Nephron progenitor cell (in vitro differentiated cells): ENCODE results near the gene MEX3C.

ENCODE experiments used
- DNase-seq: peaks from one replicate; pipeline ENCODE4 v3.0.0; 2021
- H3K27ac Mint-ChIP-seq: 2 replicates; pipeline ENCODE4 v1.8.0; 2021; ENCODE audit warnings: mild to moderate bottlenecking, moderate library complexity, mixed read lengths
- H3K27me3 Mint-ChIP-seq: 2 replicates; pipeline ENCODE4 v1.8.0; 2021; ENCODE audit warnings: mild to moderate bottlenecking, low read depth, mixed read lengths; ENCODE audit not compliant: poor library complexity
- H3K36me3 Mint-ChIP-seq: 2 replicates; pipeline ENCODE4 v1.8.0; 2021; ENCODE audit warnings: low read depth, mixed read lengths
- H3K4me1 Mint-ChIP-seq: 2 replicates; pipeline ENCODE4 v1.8.0; 2021; ENCODE audit warnings: mixed read lengths
- H3K4me3 Mint-ChIP-seq: 2 replicates; pipeline ENCODE4 v1.8.0; 2021; ENCODE audit warnings: mild to moderate bottlenecking, moderate library complexity, mixed read lengths
- H3K9me3 Mint-ChIP-seq: 2 replicates; pipeline ENCODE4 v1.8.0; 2021; ENCODE audit warnings: mild to moderate bottlenecking, moderate library complexity, mixed read lengths
- TF ChIP-seq, protein P1 (sequence below): fragments of 200-600 bp; sonication (generic); IDR thresholded peaks from 2 replicates; pipeline ENCODE4 v1.5.0; 2021; ENCODE audit warnings: antibody characterized with exemption

Gene MEX3C

DNA sequence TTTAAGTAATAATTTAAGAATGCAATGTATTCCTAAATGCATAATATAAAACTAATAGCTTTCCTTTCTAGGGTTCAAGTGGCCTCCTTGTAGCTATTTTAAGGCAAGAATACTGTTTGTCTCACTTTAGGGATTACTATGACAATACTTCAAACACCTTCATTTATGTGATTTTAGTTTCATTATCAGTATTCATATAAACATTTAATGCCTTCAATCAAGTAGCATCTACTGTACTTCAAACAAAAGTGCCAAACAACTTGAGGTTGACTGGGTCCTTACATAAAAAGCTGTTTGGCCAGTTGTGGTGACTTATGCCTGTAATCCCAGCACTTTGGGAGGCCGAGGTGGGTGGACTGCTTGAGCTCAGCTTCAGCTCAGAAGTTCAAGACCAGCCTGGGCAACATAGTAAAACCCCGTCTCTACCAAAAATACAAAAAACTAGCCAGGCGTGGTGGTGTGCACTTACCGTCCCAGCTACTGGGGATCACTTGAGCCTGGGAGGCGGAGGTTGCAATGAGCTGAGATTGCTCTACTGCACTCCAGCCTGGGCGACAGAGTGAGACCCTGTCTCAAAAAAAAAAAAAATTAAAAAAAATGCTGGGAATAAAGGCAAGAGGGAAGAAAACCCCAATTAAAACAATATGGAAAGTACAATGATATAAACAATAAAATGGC, 9.3 kb downstream of the MEX3C start:
- H3K4me1 Mint-ChIP-seq: peaks cover 35% of the 10 kb centered on the region
- TF ChIP-seq, protein P1, sequence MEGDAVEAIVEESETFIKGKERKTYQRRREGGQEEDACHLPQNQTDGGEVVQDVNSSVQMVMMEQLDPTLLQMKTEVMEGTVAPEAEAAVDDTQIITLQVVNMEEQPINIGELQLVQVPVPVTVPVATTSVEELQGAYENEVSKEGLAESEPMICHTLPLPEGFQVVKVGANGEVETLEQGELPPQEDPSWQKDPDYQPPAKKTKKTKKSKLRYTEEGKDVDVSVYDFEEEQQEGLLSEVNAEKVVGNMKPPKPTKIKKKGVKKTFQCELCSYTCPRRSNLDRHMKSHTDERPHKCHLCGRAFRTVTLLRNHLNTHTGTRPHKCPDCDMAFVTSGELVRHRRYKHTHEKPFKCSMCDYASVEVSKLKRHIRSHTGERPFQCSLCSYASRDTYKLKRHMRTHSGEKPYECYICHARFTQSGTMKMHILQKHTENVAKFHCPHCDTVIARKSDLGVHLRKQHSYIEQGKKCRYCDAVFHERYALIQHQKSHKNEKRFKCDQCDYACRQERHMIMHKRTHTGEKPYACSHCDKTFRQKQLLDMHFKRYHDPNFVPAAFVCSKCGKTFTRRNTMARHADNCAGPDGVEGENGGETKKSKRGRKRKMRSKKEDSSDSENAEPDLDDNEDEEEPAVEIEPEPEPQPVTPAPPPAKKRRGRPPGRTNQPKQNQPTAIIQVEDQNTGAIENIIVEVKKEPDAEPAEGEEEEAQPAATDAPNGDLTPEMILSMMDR: no peak
- no peaks in the 10 kb centered on the region for H3K27me3 Mint-ChIP-seq
- H3K27ac Mint-ChIP-seq: no peak overlapping the region
- no peak overlapping the region for H3K4me3 Mint-ChIP-seq
- no peak for DNase-seq
- peaks cover 76% of the 10 kb centered on the region for H3K36me3 Mint-ChIP-seq
- H3K9me3 Mint-ChIP-seq: peaks cover 12% of the 10 kb centered on the region

DNA sequence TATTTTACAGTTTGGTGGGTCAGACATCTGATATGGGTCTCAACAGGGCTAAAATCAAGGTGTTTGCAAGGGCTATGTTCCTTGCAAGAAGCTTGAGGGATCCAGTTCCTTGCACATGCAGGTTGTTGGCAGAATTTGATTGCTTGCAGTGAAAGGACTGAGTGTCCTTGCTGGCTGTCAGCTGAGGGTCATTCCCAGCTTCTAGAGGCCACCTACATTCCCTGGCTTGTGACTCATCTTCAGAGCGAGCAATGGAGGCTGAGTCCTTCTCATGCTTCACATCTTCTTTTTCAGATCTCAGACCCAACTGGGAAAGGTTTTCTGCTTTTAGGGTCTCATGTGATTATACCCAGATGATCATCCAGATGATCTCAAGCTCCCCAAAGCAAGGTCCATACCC, 12.4 kb downstream of the MEX3C start:
- H3K9me3 Mint-ChIP-seq: peaks cover 19% of the 10 kb centered on the region
- no peak overlapping the region for H3K27ac Mint-ChIP-seq
- DNase-seq: no peak
- no peaks in the 10 kb centered on the region for H3K27me3 Mint-ChIP-seq
- TF ChIP-seq, protein P1: no peak
- H3K4me3 Mint-ChIP-seq: no peak overlapping the region
- peaks cover 92% of the 10 kb centered on the region for H3K36me3 Mint-ChIP-seq
- H3K4me1 Mint-ChIP-seq: peaks cover 9% of the 10 kb centered on the region

DNA sequence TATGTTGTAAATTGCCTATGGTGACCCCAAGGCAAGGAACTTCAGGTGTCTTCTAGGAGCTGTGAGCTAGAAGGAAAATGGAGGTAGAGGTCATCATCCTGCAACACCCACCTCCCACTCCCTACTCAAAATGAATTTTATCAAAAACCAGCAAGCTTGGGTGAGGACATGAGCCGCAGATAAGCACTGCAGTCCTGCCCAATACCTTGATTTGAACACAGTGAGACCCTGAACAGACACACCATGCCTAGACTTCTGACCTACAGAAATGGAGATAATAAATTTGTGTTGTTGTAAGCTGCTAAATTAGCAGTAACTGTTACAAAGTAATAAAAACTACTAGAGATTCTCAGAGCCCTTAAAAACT, 13.4 kb downstream of the MEX3C start:
- TF ChIP-seq, protein P1: no peak
- H3K4me3 Mint-ChIP-seq: no peak overlapping the region

DNA sequence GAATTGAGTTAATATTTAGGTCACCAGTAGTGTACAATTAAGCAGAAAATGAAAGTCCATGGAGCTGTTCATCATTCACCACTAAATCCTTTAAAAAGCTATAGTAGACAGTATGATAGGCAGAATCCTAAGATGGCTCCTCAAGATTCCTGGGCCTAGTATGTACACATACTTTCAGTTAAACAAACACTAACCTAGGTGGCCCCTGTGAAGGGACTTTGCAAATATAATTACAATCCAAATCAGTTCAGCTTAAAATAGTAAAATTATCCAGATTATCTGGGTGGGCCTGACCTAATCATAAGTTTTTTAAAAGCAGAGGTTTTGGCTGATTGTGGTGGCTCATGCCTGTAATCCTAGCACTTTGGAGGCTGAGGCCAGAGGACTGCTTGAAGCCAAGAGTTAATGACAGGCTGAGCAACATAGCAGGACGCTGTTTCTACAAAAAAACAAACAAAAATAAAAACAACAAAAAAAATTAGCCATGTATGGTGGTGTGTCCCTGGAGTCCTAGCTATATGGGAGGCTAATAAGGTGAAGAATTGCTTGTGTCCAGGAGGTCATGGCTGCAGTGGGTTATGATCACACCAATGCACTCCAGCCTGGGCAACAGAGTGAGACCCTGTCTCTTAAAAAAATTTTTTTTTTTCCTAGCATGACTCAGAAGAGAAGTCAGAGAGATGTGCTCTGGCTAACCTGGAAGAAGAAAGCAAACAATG, 13.9 kb downstream of the MEX3C start:
- Mint-ChIP-seq H3K36me3 (peaks cover 93% of the 10 kb centered on the region), H3K27me3 (no peaks in the 10 kb centered on the region), H3K4me1 (peaks cover 6% of the 10 kb centered on the region), H3K4me3 (no peak overlapping the region), H3K9me3 (peaks cover 25% of the 10 kb centered on the region), H3K27ac (no peak overlapping the region)
- no peak for DNase-seq
- TF ChIP-seq, protein P1: no peak

More for the DNA sequence above, 13.4 kb downstream of the MEX3C start:
- no peaks in the 10 kb centered on the region for H3K27me3 Mint-ChIP-seq
- H3K9me3 Mint-ChIP-seq: peaks cover 25% of the 10 kb centered on the region
- H3K27ac Mint-ChIP-seq: no peak overlapping the region
- H3K36me3 Mint-ChIP-seq: peaks cover 96% of the 10 kb centered on the region
- H3K4me1 Mint-ChIP-seq: peaks cover 6% of the 10 kb centered on the region
- DNase-seq: no peak

DNA sequence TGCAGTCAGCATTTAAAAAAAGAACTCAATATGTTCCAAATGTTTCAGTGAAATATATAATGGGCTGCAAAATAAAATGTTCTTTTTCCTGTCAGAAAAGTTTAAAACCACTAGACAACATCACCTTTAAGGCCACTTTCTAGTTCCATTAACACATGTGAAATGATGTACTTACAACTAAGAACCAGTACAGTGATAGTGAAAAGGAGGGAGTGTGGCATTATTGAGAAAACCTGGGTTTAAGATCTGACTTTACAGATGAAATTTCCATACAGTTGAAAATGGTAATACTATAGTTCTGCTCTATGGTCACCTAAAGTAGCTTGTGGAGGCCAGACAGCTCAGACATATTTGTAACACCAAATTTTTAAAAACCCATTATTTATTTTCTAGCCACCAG, 14.7 kb downstream of the MEX3C start:
- TF ChIP-seq, protein P1: no peak
- H3K9me3 Mint-ChIP-seq: peaks cover 29% of the 10 kb centered on the region
- no peak overlapping the region for H3K4me3 Mint-ChIP-seq
- peaks cover 93% of the 10 kb centered on the region for H3K36me3 Mint-ChIP-seq
- peaks cover 6% of the 10 kb centered on the region for H3K4me1 Mint-ChIP-seq
- no peak overlapping the region for H3K27ac Mint-ChIP-seq
- no peaks in the 10 kb centered on the region for H3K27me3 Mint-ChIP-seq
- DNase-seq: no peak
